ENCODE results near the gene ZSWIM1.
A peak's percentile ranks its signal among the peaks of the same experiment; 100 is the strongest.
"Not testable (repeated sequence)": the region's sequence is repeated elsewhere in the genome, so short reads cannot be mapped to it uniquely, and the experiment has no call there.

ZSWIM1 gene

DNA sequence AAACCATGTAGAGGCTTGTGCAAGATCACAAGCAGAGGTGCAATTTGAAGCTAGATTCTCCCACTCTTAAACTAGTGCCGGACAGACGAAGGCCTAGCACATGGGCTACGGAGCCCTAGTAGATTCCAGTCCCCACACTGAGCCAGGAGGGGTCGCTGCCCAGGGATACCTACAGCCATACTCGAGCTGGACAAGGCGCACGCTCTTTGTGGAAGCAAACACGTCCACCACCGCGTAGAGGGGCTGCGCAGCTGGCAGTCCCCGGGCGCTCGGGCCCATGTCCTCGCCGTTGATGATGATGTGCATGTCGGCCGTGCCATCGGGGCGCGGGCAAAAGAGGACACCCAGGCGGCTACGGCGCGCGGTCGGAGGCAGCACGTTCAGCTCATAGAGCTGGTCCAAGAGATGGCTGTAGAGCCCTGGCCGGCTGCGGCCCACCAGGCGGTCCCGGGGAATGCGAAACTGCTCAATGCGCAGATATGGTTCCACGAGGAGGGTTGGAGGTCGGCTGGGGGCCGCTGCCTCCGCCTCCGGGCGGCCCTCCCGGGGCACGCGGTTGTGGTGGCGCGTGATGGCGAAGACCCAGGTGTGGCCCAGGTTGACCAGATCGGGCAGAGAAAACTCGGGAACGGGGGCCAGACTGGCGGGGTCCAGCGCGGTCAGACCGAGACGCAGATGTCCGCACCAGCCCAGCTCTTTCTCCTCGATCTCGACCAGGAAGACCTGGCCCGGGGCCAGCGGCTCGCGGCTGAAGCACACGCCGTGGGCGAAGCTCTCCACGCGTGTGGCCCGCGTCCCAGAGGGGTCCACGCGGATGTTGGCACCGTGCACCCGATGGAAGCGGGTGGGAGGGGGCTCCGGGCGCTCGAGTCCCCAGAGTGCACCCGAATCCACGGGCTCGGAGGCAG is 9.3 kb downstream of the ZSWIM1 start:
- peak; percentile 79 to 83 for DNase-seq

GRCh38 chr20:45890985-45891983 is 10.3 kb downstream of the ZSWIM1 start, which contains the start of the genes CTSA and NEURL2:
CTSA (plus strand) TSS chr20:45891335; CDS start chr20:45891569, 234 bp downstream.
NEURL2 (minus strand) TSS chr20:45891208; CDS start chr20:45890991, 217 bp downstream.
- DNase-seq: peak; percentile 89 to 94

GRCh38 chr20:45892049-45892825 is 11.2 kb downstream of the ZSWIM1 start:
- no peak for DNase-seq

DNA sequence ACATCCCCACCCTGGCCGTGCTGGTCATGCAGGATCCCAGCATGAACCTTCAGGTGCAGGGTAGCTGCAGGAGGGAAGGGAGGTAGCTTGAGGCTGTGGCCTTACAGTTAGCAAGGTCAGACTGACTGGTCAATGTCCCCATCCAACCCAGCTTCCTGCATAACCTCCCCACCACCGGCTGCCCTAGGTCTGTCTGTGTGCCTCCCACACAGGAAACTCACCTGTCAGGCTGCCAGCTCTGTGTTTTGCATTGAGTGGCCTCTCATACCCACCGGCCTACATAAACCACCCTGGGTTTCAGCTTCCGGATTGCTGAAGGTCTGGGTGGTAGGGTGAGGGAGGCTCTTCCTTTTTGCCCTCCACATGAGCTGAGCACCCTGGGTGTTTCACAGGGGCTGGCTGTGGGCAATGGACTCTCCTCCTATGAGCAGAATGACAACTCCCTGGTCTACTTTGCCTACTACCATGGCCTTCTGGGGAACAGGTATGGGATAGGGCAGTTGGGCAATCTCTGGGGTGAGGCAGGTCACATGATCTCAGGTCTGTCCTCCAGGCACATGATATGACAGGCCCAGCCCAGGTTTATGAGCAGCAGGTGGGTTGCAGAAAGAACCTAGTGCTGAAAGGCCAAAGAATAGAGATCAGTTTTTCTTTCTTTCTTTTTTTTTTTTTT is 11.9 kb downstream of the ZSWIM1 start:
- DNase-seq: no peak

- no peak for DNase-seq
Measured at GRCh38 chr20:45893831-45894230, 12.8 kb downstream of the ZSWIM1 start.

GRCh38 chr20:45894797-45895196 is 13.8 kb downstream of the ZSWIM1 start:
- no peak for DNase-seq

DNA sequence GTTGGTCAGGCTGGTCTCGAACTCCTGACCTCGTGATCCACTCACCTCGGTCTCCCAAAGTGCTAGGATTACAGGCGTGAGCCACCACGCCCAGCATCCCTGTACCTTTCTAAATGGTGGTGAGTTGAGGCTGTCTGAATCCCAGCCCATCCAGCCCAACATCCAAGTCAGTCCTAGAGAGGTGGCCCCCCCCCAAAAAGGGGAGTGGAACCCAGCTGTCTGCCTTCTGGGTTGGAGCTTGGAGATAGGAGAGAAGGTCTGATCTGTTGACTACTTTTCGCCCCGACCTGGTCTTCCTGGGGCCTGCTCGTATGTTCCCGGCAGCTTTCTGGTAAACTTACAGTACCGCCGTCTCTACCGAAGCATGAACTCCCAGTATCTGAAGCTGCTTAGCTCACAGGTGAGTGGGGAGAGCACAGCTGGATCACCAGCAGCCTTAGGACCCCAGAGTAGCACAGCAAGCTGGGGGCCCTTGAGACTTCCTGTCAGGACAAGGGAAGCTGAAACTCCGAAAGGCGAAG is 15.7 kb downstream of the ZSWIM1 start:
- no peak for DNase-seq

GRCh38 chr20:45897289-45897688 is 16.3 kb downstream of the ZSWIM1 start:
- no peak for DNase-seq

GRCh38 chr20:45897692-45898091 is 16.7 kb downstream of the ZSWIM1 start:
- no peak for DNase-seq

DNA sequence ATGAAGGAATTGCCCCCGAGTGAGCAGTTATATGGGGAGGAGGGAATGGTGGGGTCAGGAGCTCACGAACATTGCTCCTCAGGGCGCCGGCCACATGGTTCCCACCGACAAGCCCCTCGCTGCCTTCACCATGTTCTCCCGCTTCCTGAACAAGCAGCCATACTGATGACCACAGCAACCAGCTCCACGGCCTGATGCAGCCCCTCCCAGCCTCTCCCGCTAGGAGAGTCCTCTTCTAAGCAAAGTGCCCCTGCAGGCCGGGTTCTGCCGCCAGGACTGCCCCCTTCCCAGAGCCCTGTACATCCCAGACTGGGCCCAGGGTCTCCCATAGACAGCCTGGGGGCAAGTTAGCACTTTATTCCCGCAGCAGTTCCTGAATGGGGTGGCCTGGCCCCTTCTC is 17.3 kb downstream of the ZSWIM1 start:
- DNase-seq: no peak

DNA sequence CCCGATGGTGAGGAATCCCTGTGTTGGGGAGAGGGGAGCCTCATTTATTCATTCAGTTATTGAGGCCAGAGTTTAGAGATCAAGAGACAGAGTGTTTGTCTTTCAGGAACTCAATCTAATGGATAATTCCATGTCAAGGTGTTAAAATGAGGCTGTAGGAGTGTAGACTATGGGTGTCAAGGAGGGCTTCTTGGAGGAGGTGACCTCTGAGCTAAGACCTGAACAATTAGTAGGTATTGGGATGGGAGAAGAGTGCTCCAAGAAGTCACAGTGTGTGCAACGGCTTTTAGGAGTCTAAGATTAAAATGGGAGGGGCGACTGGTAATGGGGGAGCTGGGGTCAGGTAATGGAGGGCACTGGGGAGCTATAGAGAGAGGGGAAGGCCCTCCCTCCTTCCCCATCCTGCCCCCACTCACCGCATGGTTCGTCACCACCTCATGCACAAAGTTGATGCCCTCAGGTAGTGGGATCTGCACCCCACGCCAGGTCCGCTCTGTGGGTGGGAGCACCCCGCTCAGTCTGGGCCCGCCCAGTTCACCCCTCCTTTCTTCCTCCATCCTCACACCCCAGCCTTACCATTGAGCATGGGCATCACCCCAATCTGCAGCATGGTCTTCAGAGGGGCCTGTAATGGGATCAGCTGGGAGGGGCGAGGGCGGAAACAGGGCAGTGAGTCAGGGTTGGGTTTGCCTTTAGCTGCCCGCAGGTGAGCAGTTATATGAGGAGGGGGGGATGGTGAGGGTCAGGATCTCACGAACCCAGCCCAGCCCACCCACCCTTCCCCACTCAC is 18.2 kb downstream of the ZSWIM1 start:
- no peak for DNase-seq

- DNase-seq: not testable (repeated sequence)
Measured at GRCh38 chr20:45901332-45901731, 20.3 kb downstream of the ZSWIM1 start.

DNA sequence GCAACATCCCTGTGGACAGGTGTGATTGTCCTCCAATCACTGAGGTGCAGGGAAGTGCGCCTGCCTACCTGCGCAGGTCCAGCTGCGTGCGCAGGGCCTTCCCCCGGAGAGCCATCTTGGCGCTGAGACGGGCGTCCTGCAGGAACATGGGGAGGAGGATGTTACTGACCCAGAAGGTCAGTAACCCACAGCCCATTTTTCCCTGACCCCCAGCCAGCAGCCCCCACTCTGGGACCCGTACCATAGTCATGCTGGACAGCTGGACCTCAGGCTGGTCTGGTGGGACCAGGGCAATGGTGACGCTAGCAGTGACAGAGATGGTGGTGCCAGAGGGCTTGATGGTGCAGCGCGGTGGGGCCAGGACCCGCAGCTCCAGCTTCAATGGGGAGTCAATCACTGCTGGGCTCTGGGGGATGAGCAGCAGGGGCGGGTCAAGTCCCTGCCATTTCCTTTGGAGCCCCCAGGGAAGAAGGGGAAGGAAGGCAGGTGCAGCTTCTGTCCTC is 21.2 kb downstream of the ZSWIM1 start:
- no peak for DNase-seq

DNA sequence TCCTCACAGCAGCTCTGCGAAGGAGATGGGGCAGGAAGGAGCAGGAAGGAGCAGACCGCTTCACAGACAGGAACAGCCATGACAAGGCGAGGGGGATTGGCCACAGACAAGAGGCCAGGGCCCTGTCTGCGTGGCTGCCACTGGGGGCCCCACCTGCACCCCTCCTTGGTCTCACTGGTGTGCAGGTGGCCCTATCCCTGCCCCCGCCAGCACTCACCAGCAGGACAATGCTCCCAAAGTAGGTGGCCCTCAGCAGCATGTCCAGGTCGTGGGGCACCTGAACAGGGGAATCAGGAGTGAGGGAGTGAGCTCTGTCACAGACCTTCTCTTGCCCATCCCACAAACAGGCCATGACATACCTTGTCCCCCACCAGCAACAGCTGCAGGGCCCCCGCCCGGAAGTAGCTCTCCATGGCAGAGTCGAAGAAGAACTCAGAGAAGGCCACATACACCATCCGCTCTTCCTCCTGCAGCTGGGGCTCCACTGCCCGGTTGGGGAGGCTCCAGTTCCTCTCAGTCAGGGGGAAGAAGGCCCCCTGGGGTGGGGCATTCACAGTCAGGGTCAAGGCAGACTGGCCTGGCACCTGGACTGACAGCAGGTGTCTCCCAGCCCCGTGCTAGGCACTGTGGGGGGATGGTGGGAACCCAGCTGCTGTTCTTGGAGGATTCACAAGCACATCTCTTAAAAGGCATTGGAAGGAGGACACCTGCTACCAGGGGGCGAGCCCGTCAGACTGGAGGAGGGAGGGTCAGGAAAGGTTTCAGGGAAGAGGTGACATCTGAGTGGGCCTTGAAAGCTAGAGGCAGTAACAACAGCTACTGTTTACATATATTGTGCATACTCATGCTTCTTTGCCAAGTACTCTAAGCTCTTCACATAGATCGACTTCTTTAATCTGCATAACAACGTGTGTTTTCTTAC is 23.8 kb downstream of the ZSWIM1 start:
- no peak for DNase-seq

GRCh38 chr20:45905505-45906079 is 24.6 kb downstream of the ZSWIM1 start:
- DNase-seq: no peak

DNA sequence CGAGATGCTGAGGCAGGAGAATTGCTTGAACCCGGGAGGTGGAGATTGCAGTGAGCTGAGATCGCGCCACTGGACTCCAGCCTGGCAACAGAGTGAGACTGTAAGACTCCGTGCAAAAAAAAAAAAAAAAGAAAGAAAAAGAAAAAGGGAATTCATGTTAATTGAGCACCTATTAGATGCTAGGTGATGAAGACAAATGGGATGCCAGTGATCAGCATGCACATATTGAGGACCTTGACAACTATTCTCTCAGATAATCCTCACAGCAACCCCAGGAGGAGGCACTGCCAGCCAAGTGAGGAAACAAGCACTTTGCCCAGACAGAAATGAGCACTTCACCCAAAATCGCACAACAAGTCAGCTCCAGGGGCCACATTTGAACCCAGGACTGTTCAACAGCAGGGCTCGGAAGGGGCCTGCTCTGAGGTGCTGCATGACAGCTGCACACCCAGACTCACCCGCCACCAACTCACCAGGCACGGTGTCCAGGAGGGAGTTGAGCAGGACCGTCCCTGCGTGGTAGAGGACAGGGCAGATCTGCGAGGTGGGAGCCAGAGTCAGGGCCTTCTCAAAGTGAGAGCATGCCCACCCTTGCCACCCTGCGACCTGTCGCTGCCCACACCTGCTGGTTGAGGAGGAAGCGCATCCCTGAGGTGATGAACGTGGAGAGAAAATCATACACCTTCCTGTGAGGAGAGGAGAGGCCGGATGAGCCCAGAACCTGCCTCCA is 26.4 kb downstream of the ZSWIM1 start:
- DNase-seq: no peak

- no peak for DNase-seq
Measured at GRCh38 chr20:45908084-45908483, 27.1 kb downstream of the ZSWIM1 start.

GRCh38 chr20:45909336-45909808 is 28.3 kb downstream of the ZSWIM1 start:
- DNase-seq: no peak

Measured in NCI-H1930 (cell line).